HG03064 (cell line): ENCODE measurements around the gene ZNF74.
"Not testable (repeated sequence)": the region's sequence is repeated elsewhere in the genome, so short reads cannot be mapped to it uniquely, and the experiment has no call there.

ENCODE experiments used
- ATAC-seq: cut with Tn5 transposase; IDR thresholded peaks from one replicate; pipeline ENCODE4 v1.9.1; 2021; ENCODE audit warnings: low read depth; ENCODE audit not compliant: unreplicated experiment

Gene ZNF74

DNA sequence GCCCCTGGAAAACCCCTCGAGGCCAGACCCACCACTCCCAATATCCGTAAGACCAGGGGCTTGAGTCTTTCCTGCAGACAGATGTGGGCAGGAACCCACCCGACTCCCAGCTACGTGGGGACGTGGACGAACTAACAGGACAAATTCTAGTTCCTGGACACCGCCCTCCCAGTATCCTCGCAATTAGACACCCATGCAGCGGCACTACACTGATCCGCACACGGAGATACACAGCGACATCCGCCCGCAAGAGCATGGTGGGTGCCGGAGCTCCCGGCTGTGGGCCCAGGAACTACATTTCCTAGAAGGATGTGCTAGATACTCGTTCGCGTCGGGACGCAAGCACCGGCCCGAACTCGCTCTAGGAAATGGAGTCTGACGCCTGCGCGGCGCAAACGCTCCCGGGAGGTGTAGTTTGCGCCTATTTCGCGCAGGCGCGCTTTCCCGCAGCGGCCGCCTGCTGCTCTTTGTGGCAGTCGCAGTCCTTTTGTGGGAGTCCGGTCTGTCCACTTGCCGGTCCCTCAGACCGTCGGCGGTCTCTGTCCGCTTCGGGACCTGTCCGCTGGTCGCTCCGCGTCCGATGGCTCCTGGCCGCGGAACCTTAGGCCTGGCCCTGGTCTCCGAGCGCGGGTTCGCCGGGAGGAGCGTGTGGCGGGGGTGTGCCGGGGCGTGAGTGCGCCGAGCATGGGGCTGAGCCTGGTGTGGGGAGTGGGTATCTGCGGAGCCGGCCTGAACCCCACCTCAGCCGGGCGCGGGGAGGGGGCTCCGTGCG, at the start of gene ZNF74:
TSS of gene ZNF74 (plus strand) at position 447 of the 772 bp plus-strand sequence. CDS start 478 bp downstream, outside the sequence.
- peak; percentile 64 for ATAC-seq

DNA sequence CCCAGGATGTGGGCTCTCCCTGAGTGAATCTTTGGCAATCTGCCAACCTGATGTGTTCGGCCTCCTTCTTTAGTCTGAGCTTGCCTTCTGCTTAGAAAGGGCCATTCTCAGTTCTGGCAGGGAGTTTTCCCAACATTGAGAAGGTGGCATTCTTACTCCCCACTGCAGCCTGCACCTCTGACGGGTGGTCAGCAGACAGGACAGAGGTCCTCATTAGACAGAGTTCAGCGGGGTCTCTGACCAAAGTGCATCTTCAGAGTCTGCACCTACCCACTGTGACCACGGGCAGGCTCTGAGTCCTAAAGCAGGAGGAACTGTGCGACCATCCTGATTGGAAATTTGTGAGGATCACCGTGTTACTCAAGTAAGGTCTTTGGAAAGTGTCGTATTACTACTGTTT, 47.4 kb upstream of the ZNF74 start:
- not testable (repeated sequence) for ATAC-seq

DNA sequence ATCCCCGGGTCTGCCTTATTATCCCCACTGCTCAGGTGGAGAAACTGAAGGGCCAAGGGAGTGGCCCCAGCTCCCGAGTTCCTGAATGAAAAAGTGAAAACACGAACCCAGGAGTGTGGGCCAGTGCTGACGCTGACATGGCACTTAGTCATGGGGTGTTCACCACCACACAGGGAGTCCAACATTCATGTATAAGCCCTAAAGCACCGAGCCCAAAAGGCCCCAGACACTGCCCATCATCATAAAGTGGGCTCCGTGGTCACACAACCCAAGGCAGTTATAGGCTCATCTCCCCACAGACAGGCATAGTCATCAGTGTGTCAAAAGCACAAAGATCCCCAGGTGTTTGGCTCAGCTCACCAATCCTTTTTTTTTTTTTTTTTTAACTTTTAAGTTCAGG, 41.4 kb upstream of the ZNF74 start:
- not testable (repeated sequence) for ATAC-seq

DNA sequence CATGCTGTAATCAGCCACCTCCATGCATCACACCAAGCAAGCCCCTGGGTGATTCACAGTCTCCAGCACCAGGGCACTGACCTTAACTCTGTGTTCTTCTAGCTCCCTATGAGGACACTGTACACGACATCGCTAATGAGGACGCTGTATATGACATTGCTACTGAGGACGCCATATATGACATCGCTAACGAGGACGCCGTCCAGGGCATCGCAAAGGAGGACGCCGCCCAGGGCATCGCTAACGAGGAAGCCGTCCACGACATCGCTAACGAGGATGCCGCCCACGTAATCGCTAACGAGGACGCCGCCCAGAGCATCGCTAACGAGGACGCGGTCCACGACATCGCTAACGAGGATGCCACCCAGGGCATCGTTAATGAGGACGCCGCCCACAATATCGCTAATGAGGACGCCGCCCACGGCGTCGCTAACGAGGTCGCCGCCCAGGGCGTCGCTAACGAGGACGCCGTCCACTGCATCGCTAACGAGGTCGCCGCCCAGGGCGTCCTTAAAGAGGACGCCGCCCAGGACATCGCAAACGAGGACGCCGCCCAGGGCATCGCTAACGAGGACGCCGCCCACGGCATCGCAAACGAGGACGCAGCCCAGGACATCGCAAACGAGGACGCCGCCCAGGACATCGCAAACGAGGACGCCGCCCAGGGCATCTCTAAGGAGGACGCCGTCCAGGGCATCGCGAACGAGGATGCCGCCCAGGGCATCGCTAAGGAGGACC, 39.5 kb upstream of the ZNF74 start:
- no peak for ATAC-seq

DNA sequence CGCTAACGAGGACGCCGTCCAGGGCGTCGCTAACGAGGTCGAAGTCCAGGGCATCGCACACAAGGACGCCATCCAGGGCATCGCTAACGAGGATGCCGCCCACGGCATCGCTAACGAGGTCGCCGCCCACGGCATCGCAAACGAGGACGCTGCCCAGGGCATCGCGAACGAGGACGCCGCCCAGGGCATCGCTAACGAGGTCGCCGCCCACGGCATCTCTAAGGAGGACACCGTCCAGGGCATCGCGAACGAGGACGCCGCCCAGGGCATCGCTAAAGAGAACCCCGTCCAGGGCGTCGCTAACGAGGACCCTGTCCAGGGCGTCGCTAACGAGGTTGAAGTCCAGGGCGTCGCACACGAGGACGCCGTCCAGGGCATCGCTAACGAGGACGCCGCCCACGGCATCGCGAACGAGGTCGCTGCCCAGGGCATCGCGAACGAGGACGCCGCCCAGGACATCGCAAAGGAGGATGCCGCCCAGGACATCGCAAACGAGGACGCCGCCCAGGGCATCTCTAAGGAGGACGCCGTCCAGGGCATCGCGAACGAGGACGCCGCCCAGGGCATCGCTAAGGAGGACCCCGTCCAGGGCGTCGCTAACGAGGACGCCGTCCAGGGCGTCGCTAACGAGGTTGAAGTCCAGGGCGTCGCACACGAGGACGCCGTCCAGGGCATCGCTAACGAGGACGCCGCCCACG, 37.9 kb upstream of the ZNF74 start:
- ATAC-seq, result not testable (repeated sequence)

DNA sequence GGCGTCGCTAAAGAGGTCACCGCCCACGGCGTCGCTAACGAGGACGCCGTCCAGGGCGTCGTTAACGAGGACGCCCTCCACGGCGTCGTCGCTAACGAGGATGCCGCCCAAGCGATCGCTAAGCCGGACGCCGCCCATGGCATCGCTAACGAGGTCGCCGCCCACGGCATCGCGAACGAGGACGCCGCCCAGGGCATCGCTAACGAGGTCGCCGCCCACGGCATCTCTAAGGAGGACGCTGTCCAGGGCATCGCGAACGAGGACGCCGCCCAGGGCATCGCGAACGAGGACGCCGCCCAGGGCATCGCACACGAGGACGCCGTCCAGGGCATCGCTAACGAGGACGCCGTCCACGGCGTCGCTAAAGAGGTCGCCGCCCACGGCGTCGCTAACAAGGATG, 37.0 kb upstream of the ZNF74 start:
- ATAC-seq, result not testable (repeated sequence)

DNA sequence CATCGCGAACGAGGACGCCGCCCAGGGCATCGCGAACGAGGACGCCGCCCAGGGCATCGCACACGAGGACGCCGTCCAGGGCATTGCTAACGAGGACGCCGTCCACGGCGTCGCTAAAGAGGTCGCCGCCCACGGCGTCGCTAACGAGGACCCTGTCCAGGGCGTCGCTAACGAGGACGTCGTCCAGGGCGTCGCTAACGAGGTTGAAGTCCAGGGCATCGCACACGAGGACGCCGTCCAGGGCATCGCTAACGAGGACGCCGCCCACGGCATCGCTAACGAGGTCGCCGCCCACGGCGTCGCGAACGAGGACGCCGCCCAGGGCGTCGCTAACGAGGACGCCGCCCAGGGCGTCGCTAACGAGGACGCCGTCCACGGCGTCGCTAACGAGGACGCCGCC, 36.0 kb upstream of the ZNF74 start:
- ATAC-seq, result not testable (repeated sequence)

DNA sequence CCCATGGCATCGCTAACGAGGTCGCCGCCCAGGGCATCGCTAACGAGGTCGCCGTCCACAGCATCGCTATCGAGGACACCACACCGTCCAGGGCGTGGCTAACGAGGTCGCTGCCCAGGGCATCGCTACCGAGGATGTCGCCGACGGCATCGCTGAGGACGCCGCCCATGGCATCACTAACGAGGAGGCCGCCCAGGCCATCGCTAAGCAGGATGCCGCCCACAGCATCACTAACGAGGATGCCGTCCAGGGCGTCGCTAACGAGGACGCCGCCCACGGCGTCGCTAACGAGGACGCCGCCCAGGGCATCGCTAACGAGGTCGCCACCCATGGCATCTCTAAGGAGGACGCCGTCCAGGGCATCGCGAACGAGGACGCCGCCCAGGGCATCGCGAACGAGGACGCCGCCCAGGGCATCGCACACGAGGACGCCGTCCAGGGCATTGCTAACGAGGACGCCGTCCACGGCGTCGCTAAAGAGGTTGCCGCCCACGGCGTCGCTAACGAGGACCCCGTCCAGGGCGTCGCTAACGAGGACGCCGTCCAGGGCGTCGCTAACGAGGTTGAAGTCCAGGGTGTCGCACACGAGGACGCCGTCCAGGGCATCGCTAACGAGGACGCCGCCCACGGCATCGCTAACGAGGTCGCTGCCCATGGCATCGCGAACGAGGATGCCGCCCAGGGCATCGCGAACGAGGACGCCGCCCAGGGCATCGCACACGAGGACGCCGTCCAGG, 35.3 kb upstream of the ZNF74 start:
- not testable (repeated sequence) for ATAC-seq

DNA sequence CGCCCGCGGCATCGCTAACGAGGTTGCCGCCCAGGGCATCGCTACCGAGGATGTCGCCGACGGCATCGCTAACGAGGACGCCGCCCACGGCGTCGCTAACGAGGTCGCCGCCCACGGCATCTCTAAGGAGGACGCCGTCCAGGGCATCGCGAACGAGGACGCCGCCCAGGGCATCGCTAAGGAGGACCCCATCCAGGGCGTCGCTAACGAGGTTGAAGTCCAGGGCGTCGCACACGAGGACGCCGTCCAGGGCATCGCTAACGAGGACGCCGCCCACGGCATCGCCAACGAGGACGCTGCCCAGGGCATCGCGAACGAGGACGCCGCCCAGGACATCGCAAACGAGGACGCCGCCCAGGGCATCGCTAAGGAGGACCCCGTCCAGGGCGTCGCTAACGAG, 33.7 kb upstream of the ZNF74 start:
- not testable (repeated sequence) for ATAC-seq

DNA sequence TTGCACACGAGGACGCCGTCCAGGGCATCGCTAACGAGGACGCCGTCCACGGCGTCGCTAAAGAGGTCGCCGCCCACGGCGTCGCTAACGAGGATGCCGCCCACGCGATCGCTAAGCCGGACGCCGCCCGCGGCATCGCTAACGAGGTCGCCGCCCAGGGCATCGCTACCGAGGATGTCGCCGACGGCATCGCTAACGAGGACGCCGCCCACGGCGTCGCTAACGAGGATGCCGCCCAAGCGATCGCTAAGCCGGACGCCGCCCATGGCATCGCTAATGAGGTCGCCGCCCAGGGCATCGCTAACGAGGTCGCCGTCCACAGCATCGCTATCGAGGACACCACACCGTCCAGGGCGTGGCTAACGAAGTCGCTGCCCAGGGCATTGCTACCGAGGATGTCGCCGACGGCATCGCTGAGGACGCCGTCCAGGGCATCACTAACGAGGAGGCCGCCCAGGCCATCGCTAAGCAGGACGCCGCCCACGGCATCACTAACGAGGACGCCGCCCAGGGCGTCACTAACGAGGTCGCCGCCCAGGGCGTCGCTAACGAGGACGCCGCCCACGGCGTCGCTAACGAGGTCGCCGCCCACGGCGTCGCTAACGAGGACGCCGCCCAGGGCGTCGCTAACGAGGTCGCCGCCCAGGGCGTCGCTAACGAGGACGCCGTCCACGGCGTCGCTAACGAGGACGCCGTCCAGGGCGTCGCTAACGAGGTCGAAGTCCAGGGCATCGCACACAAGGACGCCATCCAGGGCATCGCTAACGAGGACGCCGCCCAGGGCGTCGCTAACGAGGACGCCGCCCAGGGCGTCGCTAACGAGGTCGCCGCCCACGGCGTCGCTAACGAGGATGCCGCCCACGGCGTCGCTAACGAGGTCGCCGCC, 32.8 kb upstream of the ZNF74 start:
- not testable (repeated sequence) for ATAC-seq

DNA sequence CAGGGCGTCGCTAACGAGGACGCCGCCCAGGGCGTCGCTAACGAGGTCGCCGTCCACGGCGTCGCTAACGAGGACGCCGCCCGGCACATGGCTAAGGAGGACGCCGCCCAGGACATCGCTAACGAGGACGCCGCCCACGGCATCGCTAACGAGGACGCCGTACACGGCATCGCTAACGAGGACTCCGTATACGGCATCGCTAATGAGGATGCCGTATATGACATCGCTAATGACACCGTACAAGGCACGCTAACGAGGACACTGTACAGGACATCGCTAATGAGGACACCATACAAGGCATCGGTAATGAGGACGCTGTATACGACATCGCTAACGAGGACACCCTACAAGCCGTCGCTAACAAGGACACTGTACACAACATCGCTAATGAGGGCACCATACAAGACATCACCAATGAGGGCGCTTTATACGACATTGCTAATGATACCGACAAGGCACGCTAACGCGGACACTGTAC, 32.2 kb upstream of the ZNF74 start:
- not testable (repeated sequence) for ATAC-seq

DNA sequence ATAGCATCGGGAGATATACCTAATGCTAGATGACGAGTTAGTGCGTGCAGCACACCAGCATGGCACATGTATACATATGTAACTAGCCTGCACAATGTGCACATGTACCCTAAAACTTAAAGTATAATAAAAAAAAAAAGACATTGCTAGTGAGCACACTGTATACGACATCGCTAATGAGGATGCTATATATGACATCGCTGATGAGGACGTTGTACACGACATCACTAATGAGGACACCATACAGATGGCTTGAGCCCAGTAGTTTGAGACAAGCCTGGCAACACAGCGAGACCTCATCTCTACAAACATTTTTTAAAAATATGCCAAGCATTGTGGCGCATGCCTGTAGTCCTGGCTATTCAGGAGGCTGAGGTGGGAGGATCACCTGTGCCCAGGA, 31.5 kb upstream of the ZNF74 start:
- ATAC-seq, result not testable (repeated sequence)

DNA sequence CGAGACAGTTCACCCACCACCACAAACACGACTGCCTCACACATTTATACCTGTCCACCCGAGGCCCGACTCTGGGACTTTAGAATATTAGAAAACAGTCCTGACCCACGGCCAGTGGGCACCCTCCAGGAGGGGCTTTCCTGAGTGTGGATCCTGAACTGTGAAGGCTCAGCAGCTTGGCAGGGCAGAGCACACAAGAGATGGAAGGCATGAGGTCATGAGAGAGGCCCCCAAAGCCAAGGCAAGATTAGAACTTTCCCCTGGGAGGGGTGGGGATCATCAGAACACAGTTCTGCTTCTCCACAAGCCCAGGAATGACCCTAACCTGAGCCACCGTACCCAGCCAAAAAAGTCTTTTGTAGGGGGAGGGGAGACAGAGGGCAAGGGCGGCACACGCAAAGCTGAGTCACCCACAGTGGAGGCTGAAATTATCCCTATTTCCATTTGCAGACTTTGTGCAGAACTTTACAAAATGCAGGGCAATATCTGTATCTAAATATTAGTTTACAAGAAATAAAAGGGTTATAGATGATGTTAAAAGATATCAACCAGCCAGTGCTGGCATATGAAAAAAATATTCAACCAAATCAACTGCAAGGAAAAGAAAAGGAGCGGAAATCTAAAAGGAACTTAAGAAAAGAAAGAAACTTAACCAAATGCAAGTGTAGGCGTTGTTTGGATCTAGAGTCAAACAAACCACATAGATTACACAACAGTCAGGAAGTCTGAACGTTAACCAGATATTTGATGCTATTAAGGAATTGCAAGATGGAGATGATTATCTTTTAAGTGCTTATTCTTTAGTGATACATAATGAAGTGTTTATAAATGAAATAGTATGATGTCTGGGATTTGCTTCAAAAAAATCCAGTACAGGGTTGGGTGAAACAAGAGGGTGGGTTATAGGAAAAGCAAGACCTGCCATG, 29.4 kb upstream of the ZNF74 start:
- not testable (repeated sequence) for ATAC-seq

DNA sequence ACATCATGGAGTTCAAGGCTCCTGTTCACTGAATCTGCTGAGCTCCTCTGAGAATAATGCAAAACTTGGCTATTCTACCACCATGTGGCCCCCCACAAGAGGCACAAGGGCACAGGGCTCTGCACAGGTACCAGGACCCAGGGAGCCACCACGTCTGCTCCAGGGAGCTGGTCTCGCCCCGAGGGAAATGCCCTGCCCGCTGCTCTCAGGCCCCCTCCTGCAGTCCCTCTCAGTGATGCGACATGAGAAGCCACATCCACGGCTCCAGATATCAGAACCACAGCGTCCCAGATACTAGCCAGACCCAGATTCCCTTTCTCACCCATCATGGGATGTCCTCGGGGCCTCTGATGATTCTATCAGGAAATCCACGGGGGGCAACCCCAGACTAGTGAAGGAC, 27.1 kb upstream of the ZNF74 start:
- ATAC-seq, result not testable (repeated sequence)

DNA sequence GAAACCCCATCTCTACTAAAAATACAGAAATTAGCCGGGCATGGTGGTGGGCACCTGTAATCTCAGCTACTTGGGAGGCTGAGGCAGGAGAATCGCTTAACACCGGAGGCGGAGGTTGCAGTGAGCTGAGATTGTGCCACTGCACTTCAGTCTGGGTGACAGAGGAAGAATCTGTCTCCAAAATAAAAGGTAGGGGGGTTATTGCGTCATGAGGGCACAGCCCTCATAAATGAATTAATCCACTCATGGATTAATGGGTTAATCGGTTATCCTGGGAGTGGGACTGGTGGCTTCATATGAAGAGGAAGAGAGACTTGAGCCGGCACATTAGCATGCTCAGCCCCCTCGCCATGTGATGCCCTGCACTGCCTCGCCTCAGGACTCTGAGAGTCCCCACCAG, 25.1 kb upstream of the ZNF74 start:
- ATAC-seq, result not testable (repeated sequence)

DNA sequence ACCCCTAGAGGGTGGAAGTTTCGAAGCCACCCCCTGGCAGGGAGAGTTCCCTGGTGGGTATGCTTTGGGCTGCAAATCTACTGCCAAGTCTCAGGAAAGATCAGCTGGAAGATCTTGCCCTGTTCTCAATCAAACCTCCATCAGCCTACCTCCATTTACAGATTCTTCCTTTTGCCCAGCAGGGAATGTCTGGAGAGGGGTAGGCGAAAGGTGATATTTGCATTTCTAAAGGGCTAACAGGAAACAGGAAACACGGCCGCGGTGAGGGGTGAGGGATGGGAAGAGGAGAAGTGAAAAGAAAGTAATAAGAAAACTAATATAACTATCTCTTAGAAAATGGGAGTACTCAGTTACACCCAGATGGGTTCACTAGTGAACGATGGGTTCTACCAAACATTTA, 22.3 kb upstream of the ZNF74 start:
- not testable (repeated sequence) for ATAC-seq

DNA sequence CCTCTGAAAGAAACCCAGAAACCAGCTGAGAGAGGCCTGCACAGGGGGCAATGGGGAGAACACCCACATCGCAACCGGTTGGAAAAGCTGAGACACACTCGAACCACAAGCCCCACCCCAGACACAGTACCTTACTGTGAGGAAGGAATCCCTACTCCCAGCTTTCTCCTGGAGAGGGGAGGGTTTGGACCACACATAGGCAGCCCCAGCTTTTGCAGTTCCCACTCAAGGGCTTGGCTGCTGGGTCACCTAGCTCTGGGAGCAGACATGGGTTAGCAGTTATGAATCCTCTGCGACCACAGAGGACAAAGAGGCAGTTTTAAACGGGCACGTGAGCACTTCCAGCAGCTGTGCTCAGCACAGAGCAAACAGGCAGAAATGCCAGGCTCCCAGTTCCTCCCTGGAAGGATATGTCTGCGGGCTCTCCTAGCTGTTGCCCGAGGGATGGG, 21.5 kb upstream of the ZNF74 start:
- ATAC-seq, result not testable (repeated sequence)

DNA sequence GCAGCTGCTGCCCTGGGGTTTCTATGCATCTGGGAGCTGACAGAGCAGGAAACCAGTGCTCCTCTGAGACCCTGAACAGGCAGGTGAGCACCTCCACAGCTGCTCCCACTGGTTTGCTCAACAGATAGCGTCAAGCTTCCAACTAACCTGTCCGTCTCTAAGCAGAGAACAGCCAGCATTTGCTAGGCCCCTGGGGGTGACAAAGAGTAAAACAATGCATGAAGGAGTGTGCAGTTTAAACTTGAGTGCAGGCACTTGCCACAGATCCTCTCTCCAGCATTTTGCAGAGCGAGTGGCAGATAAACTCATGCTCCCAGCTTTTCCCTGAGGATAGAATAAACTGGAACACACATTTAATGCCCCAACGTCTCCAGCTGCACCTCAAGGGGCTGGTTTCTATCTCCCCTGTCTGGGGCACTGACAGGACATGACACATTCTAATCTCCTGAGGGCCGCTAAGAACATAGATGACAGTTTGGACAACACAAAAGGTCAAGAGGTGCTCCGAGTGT, 20.7 kb upstream of the ZNF74 start:
- not testable (repeated sequence) for ATAC-seq
